HG03045 (cell line): ENCODE measurements around the gene OOSP1.
"Not testable (repeated sequence)": the region's sequence is repeated elsewhere in the genome, so short reads cannot be mapped to it uniquely, and the experiment has no call there.

Experiments
- ATAC-seq: cut with Tn5 transposase; IDR thresholded peaks from one replicate; pipeline ENCODE4 v1.9.1; 2021; ENCODE audit warnings: mild to moderate bottlenecking, moderate library complexity; ENCODE audit not compliant: unreplicated experiment

OOSP1 gene

GRCh38 chr11:59960502-59961381, 22.5 kb downstream of the OOSP1 start:
- ATAC-seq, result no peak

DNA sequence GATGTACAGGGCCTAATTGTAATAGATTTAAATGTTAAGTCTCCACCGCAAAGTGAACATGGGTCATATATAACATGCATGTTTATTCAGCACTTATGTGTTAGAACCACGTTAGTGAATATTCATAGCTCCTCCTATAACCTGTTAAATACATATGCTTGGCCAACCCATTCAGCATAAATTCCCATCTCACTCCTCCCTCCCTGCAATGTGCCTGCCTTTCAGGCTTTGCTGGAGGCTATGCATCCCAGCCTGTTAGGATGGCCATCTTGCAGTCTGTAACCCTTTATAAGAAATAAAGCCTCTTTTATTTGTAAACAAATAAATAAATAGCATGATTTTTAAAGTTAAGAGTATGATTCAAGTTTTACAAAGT, 23.9 kb downstream of the OOSP1 start:
- ATAC-seq, result no peak

- ATAC-seq, result no peak
Measured at GRCh38 chr11:59963733-59964132, 25.5 kb downstream of the OOSP1 start, which contains the start of gene OOSP4A. OOSP4A (plus strand) TSS chr11:59964033; CDS start chr11:59964033, 0 bp downstream.

- no peak for ATAC-seq
Measured at GRCh38 chr11:59965424-59965823, 27.2 kb downstream of the OOSP1 start.

GRCh38 chr11:59966201-59966600, 28.0 kb downstream of the OOSP1 start:
- ATAC-seq, result no peak

DNA sequence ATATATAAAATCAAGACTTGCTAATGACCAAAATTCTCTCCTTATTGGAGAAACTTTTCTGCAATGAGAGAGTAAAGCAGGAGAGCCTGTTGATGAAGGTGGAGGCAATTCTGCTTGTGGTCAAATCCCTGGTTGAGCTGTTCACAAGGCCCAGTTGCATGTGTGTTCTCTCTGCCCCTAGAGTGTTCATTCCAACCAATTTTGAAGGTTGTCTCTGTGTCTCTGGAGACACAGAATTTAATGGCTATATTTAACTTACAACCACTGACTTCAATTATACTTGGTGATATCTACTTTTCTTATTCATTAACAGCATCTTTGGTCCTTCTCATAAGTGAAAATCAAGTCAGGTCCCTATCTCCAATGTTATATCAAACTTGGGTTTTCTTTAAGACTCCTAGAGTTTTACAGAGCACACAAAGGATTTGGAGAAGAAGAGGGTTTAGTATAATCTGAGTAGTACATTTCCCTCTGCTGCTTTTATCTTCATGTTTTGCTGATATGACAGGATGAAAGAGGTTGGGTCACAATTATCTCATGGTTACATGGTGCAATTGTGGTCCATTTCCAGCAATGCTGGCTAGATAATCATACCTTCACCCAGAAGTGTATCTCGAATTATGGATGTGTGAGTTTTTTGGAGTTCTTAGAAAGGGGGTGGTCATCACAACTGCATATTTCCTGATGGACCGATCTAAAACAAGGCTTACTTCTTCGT, 29.6 kb downstream of the OOSP1 start:
- ATAC-seq, result no peak

GRCh38 chr11:59968395-59968783, 30.2 kb downstream of the OOSP1 start:
- no peak for ATAC-seq

GRCh38 chr11:59973097-59973496, 34.9 kb downstream of the OOSP1 start:
- ATAC-seq, result no peak

DNA sequence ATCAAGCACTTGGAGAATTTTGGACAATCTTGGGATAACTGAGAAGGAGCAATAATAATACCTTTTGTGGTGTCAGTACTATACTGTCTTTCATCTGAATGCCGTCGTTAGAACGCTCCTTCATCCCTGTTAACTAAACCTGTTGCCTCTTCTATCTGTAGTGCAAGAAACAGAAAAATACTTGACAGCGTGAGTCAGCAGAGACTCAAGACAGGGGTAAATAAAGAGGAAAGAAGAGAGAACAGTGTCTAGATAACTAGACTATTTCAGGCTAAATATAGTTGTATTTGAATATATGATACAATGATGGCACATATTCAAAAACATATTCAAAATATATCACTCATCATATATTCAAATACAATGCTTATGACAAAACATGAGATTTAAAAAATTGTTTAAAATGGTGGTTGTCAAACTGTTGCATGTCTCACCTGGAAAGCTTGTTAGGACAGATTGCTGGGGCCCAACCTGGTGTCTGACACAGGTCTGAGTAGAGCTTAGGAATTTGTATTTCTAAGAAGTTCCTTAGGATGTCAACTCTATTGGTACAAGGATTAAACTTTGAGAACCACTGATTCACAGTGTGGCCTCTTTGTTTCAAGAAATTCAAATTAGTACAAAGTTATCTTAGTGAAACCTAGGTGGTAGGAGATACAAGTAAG, 43.0 kb downstream of the OOSP1 start:
- no peak for ATAC-seq

DNA sequence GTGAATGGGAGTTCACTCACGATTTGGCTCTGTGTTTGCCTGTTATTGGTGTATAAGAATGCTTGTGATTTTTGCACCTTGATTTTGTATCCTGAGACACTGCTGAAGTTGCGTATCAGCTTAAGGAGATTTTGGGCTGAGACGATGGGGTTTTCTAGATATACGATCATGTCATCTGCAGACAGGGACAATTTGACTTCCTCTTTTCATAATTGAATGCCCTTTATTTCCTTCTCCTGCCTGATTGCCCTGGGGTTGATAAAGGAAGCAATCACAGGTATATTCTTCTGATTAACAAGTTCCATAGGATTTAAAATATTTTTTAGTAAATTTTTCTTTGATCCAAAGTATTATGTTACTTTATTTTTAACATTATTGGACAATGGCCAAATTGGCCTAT, 43.8 kb downstream of the OOSP1 start:
- not testable (repeated sequence) for ATAC-seq

GRCh38 chr11:59983212-59983611, 45.0 kb downstream of the OOSP1 start:
- no peak for ATAC-seq

DNA sequence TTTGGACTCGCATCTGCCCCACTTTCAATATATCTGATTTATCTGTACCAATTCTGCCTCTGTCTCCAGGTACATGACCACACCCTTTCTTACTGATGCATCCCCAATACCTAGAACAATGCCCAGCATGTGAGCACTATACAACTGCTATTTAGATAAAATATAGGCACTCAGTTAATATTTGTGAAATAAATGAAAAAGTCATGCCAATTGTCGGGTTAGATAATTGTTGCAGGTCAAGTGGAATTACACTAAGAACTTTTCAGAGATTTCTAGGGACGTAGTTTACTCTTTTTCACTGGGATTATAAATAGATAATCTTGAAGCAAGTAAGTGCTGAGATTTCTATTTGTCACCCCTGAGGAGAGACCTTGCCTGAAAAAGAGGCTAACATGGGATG, 46.1 kb downstream of the OOSP1 start:
- no peak for ATAC-seq

GRCh38 chr11:59990421-59990820, 52.2 kb downstream of the OOSP1 start:
- no peak for ATAC-seq

GRCh38 chr11:59992425-59992824, 54.2 kb downstream of the OOSP1 start:
- ATAC-seq, result no peak

- no peak for ATAC-seq
Measured at GRCh38 chr11:59997800-59998199, 59.6 kb downstream of the OOSP1 start.

DNA sequence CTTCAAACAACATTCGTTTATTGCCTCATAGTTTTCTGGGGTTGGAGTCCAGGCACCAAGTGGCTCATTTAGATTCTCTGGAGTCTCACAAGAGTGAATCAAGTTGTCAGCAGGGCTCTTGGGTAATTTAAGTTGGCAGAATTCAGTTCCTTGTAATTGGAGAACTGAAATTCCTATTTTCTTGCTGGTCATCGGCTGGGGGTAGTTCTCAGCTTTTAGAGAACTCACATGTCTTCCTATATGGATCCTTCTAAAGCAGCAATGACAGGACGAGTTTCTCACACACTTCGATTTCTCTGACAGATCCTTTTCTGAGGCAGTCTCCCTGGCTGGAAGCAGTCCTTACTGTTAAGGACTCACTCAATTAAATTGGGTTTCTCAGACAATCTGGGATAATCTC, 61.5 kb downstream of the OOSP1 start:
- no peak for ATAC-seq

GRCh38 chr11:60003729-60004128, 65.5 kb downstream of the OOSP1 start:
- no peak for ATAC-seq

GRCh38 chr11:60005360-60005759, 67.1 kb downstream of the OOSP1 start:
- ATAC-seq, result no peak
